Retina (tissue), 1 donor: ENCODE results near the gene KRTAP23-1.

ENCODE experiments used
- DNase-seq: peaks from one replicate; pipeline ENCODE4 v3.0.0-alpha.2; 2016

The KRTAP23-1 gene

GRCh38 chr21:30305136-30305535, 43.3 kb downstream of the KRTAP23-1 start:
- no peak for DNase-seq
